SH-SY5Y (cell line): ENCODE results near the gene DNAAF1.

Experiments used
- GATA2 ChIP-seq: IDR thresholded peaks from 2 replicates; pipeline ENCODE4 v1.6.1; 2011; ENCODE audit warnings: mild to moderate bottlenecking, low read depth, low read length
- GATA3 ChIP-seq: IDR thresholded peaks from 2 replicates; pipeline ENCODE4 v1.6.1; 2011; ENCODE audit warnings: low read depth, mild to moderate bottlenecking, low read length, moderate library complexity

GRCh38 chr16:84178146-84178765, 33.1 kb downstream of the DNAAF1 start:
- TF ChIP-seq GATA2: no peak
- TF ChIP-seq GATA3: no peak
